Lower leg skin (tissue), 3 donors: Measurements from ENCODE around the gene RFC2.

Source experiments
- POLR2A ChIP-seq, 2 donors: fragments of 450-650 bp; IDR thresholded peaks; one replicate each; pipeline ENCODE4 v1.6.1; 2016 to 2017; ENCODE audit warnings: antibody characterized with exemption in 2 of 2, mild to moderate bottlenecking in 1 of 2, moderate library complexity in 1 of 2
- TF ChIP-seq, protein P1 (sequence below), 3 donors: fragments of 450-650 bp; IDR thresholded peaks; one replicate each; pipeline ENCODE4 v1.5.1; 2016; ENCODE audit warnings: antibody characterized with exemption in 3 of 3, mild to moderate bottlenecking in 3 of 3, moderate library complexity in 2 of 3

DNA sequence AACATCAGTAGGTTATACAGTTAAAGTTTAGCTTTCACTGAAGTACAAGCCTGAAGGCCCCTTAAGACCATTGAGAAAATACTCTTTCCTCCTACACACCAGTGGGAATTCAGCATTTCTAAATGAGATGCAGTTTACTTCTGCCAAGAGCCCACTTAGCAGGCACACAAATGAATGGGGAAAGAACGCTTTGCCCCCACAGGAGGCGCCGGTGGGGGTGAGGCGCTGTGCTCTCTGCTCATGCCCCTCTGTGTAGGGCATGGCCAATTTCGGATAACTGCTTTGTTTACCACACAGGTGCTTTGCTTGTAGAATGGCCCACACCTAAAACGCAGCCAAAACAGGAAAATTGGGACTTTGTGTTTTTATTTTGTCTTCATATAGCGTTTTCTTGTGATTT is 60.3 kb downstream of the RFC2 start:
- TF ChIP-seq POLR2A (IDR thresholded peaks at IDR 0.05): no peak
- TF ChIP-seq, protein P1, sequence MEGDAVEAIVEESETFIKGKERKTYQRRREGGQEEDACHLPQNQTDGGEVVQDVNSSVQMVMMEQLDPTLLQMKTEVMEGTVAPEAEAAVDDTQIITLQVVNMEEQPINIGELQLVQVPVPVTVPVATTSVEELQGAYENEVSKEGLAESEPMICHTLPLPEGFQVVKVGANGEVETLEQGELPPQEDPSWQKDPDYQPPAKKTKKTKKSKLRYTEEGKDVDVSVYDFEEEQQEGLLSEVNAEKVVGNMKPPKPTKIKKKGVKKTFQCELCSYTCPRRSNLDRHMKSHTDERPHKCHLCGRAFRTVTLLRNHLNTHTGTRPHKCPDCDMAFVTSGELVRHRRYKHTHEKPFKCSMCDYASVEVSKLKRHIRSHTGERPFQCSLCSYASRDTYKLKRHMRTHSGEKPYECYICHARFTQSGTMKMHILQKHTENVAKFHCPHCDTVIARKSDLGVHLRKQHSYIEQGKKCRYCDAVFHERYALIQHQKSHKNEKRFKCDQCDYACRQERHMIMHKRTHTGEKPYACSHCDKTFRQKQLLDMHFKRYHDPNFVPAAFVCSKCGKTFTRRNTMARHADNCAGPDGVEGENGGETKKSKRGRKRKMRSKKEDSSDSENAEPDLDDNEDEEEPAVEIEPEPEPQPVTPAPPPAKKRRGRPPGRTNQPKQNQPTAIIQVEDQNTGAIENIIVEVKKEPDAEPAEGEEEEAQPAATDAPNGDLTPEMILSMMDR (IDR thresholded peaks at IDR 0.05): no peak
